Skeletal muscle satellite cell (primary cell): ENCODE measurements around the gene RAPGEF5.

ENCODE experiments used
- H3K27me3 ChIP-seq: 2 replicates; pipeline ENCODE4 v1.7.0; 2013; ENCODE audit warnings: low read length; ENCODE audit not compliant: control insufficient read depth, insufficient read depth
- H3K36me3 ChIP-seq: 2 replicates; pipeline ENCODE4 v1.7.0; 2013; ENCODE audit warnings: mild to moderate bottlenecking, control low read depth, low read length; ENCODE audit not compliant: insufficient read depth
- H3K4me1 ChIP-seq: 2 replicates; pipeline ENCODE4 v1.7.0; 2013; ENCODE audit warnings: low read length; ENCODE audit not compliant: control insufficient read depth, insufficient read depth
- H3K4me2 ChIP-seq: 2 replicates; pipeline ENCODE4 v1.7.0; 2013; ENCODE audit warnings: mild to moderate bottlenecking, low read length
- H3K4me3 ChIP-seq: 2 replicates; pipeline ENCODE4 v1.7.0; 2013; ENCODE audit warnings: low read length
- H3K9ac ChIP-seq: 2 replicates; pipeline ENCODE4 v1.7.0; 2013; ENCODE audit warnings: mild to moderate bottlenecking, low read depth, low read length, moderate library complexity
- H3K9me3 ChIP-seq: replicated peaks from 2 replicates; pipeline ENCODE4 v1.7.0; 2013; ENCODE audit warnings: mild to moderate bottlenecking, control low read depth, low read length

The RAPGEF5 gene

DNA sequence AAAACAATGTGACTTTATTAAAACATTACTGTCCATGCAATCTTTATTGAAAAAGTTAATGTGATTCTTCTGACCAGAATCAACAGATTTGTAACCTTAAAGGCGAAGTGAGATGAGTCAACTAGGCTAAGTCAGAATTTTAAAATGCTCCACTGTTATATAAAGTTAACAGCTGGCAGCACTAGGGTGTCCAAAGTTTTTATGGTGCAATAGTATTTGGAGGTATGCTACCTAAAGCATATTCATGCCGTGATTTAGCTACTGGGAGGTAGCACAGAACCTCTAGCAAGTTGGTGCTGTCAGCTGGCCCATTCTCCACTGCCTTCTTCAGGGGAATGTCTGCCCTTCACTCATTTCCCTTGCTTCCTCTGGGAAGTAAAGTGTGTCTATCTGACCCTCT, 126.7 kb downstream of the RAPGEF5 start:
- H3K27me3 ChIP-seq = no peaks in the 10 kb centered on the region
- H3K9me3 ChIP-seq = no peaks in the 10 kb centered on the region
- H3K4me1 ChIP-seq = no peaks in the 10 kb centered on the region
- H3K4me3 ChIP-seq = no peak overlapping the region
- no peak overlapping the region for H3K4me2 ChIP-seq
- no peak overlapping the region for H3K9ac ChIP-seq
- no peaks in the 10 kb centered on the region for H3K36me3 ChIP-seq

DNA sequence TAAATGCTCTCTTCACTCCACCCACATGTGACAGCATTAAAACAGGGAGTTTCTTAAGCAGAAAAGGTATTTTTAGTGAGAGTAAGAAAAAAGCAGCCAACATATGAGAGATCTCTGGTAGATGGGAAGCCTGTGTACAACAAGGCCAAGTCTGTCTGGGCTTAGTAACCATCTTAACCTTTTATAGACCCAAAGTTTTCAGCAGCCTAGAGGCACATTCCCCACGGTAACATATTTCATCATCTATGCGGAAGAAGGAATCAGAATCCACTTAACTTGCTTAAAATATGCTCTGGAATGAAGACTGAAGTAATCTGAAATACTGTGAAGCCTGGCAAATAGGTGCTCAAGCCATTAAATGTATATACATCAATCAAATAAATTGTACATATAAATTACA, 127.8 kb downstream of the RAPGEF5 start:
- H3K9ac ChIP-seq = no peak overlapping the region

DNA sequence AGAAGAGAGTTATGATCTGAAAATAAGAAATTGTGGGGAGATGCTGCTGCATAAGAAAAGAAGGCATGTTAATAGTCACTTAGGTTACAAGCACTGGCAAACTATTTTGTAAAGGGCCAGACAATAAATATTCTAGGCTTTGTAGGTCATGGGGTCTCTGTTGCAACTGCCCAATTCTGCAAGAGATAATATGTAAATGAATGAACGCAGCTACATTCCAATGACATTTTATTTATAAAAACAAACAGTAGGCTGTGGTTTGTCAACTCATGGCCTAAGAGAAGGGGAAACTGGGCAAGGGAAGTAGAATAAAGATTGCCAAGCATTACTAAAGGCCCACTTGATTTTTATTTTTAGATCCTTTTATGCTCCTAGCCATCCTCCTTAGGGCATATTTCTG, 133.1 kb downstream of the RAPGEF5 start:
- Histone ChIP-seq H3K4me3 (no peak overlapping the region), H3K4me1 (no peaks in the 10 kb centered on the region), H3K4me2 (no peak overlapping the region), H3K9ac (no peak overlapping the region), H3K36me3 (no peaks in the 10 kb centered on the region), H3K9me3 (no peaks in the 10 kb centered on the region), H3K27me3 (no peaks in the 10 kb centered on the region)

More for the DNA sequence above, 127.8 kb downstream of the RAPGEF5 start:
- Histone ChIP-seq H3K9me3 (no peaks in the 10 kb centered on the region), H3K36me3 (no peaks in the 10 kb centered on the region), H3K4me1 (no peaks in the 10 kb centered on the region), H3K4me2 (no peak overlapping the region), H3K27me3 (no peaks in the 10 kb centered on the region), H3K4me3 (no peak overlapping the region)

DNA sequence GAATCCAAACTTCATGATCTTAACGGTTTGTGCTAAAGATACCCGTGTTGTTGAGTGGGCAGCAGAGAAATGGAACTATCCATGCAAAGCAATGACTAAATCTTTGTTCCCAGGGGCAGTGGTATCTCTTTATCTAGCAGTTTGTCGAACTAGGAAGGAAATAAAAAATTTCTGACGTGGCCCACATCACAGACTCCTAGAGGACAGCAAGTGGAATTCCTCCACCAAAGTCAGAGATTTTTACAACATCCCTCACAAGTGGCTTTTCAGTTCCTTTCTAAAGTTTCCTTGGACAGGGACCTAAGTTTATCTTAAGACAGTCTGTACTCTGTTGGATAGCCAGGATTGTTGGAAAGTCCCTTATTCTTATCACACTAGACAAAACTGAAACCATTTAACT, 136.0 kb downstream of the RAPGEF5 start:
- H3K9ac ChIP-seq = no peak overlapping the region

DNA sequence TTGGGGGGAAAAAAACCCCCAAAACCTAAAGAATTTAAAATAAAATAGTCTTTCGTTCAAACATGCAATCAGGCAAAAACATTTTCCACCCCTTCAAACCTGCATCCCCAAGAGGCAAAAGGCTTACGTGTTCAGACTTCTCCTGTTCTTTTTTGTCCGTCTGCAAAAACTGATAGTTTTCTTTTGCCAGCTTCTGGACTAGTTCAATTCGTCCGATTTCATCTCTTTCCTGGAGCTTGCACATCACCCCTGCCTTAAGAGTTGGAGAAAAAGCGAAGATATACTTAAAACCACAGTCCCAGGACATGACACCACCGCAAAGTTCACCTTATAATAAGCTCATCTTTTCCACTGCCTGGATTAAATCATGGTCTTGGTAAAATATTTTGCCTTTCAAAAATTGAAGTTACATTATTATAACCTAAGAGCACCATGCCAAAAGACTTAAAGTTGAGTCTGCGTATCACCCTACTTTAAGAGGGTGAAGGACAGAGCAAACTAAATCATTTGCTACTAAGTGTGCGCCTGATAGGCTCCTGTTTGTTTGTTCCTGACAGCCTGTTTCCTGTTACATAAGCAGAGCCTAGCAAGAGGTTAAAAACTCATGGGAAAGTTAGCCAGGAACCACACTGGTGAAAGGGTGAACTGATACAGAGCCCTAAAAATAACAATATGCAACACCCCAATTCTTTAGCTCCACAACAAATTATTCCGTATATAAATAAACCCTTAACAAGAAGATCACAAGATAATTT, 137.0 kb downstream of the RAPGEF5 start:
- H3K4me3 ChIP-seq = no peak overlapping the region

More for the DNA sequence above, 136.0 kb downstream of the RAPGEF5 start:
- no peak overlapping the region for H3K4me2 ChIP-seq
- H3K4me3 ChIP-seq = no peak overlapping the region
- H3K4me1 ChIP-seq = no peaks in the 10 kb centered on the region
- no peaks in the 10 kb centered on the region for H3K27me3 ChIP-seq
- no peaks in the 10 kb centered on the region for H3K9me3 ChIP-seq
- no peaks in the 10 kb centered on the region for H3K36me3 ChIP-seq

DNA sequence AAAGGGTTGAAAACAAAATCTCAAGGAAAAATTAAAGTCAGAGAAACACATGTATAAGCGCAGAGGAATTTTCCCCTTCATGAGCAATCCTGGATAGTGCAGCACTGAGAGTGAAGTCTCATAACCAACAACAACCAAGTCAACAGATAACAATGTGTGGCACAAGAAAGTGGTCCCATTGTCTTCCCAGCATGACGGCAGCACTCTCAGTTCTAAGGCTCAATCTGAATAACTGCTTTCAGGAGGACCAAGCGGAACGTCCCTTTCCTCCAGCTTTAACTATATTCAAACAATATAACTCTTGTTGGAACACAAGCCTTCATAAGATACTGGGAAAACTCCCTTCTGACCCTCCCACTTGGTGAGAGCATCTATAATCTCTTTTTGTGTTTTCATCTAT, 137.9 kb downstream of the RAPGEF5 start:
- Histone ChIP-seq H3K4me2 (no peak overlapping the region), H3K9me3 (no peaks in the 10 kb centered on the region), H3K9ac (no peak overlapping the region), H3K4me1 (no peaks in the 10 kb centered on the region), H3K4me3 (no peak overlapping the region), H3K27me3 (no peaks in the 10 kb centered on the region), H3K36me3 (no peaks in the 10 kb centered on the region)

More for the DNA sequence above, 137.0 kb downstream of the RAPGEF5 start:
- Histone ChIP-seq H3K4me1 (no peaks in the 10 kb centered on the region), H3K36me3 (no peaks in the 10 kb centered on the region), H3K4me2 (no peak overlapping the region), H3K27me3 (no peaks in the 10 kb centered on the region), H3K9ac (no peak overlapping the region), H3K9me3 (no peaks in the 10 kb centered on the region)

DNA sequence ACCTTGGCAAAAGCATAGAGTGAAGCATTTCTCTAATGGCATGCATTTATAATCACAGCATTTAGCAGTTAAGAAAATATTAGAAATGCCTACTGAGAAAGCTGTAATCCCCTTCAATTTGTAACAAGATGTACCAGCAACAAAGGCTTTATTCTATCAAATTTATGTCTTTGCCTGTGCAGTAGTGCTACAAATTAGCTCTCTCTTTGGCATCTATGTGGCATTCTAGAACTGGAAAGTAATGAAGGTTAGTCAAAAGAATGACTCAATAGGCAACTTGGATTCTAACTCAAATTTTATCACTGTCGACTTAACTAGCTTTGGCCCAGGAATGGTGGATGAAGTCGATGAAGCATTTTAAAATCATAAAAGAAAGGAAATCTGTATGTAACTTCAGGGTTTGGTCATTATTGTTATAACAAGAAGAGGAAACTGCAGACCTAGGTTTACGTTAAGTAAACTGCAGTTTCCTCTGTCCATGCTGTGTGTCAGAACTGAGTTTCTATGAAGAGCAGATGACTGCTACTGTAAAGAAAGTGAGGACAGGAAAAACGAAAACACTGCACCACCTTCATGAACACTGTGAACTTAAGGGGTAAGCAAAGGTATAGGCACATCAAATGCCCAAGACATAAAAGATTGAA, 140.0 kb downstream of the RAPGEF5 start:
- Histone ChIP-seq H3K4me3 (no peak overlapping the region), H3K4me2 (no peak overlapping the region), H3K9ac (no peak overlapping the region), H3K36me3 (no peaks in the 10 kb centered on the region), H3K9me3 (no peaks in the 10 kb centered on the region), H3K27me3 (no peaks in the 10 kb centered on the region), H3K4me1 (no peaks in the 10 kb centered on the region)

DNA sequence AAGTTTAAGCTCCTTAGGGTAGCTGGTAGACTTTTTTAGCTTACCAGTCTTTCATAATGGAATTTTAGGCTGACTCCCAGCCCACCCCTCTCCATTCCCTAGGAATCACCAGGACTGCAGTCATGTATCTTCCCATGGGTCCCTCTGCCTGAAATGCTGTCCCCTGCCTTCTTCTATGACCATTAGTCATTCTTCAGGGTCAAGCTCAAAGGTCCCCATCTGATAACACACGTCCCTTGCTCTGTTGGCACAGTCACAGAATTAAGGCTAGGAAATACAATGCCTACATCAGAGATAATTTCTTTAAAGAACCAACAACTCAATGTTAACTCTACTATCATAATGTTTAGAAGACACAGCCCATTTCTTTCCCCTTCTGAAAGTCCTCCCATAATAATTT, 140.6 kb downstream of the RAPGEF5 start:
- no peak overlapping the region for H3K4me2 ChIP-seq
- no peaks in the 10 kb centered on the region for H3K36me3 ChIP-seq
- H3K9ac ChIP-seq = no peak overlapping the region
- H3K4me3 ChIP-seq = no peak overlapping the region
- H3K9me3 ChIP-seq = no peaks in the 10 kb centered on the region
- no peaks in the 10 kb centered on the region for H3K4me1 ChIP-seq
- no peaks in the 10 kb centered on the region for H3K27me3 ChIP-seq

DNA sequence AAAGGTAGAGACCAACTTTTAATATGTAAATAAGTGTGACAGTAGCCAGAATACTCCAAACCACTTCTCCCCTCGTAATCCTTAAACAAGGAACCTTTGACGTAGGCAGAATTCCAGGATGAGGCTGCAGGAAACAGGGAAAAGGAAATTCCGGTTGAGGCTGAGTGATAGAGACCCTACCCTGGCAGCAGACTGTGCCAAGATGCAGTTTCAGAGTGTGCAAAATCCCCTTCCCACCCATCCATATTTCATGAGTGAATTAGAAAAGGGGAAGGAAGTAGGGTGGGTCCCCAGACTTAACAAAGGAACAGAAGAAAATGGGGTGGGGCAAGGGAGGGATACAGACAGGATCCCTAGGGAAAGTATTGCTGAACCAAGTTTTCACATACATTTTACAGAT, 143.0 kb downstream of the RAPGEF5 start:
- H3K9me3 ChIP-seq = no peaks in the 10 kb centered on the region
- H3K4me3 ChIP-seq = no peak overlapping the region
- no peak overlapping the region for H3K4me2 ChIP-seq
- H3K4me1 ChIP-seq = no peaks in the 10 kb centered on the region
- no peaks in the 10 kb centered on the region for H3K27me3 ChIP-seq
- H3K36me3 ChIP-seq = no peaks in the 10 kb centered on the region
- H3K9ac ChIP-seq = no peak overlapping the region

DNA sequence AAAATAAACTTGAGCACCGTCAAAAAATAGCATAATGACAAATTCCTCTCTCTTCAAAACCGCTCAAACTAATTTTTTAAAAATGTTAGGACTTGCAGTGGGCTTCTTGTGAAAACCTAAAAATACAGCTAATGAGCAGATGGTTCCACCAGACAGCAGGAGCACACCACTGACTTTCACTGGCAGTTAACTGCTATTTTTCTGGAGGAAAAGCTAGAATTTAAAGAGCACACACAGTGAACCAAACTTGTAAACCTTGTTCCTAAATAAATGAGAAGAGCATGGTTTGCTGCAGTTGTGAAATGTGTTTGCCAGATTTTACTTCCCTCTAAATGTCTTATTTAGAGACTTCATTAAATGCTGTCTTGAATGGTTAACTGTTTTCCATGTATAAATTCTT, 143.9 kb downstream of the RAPGEF5 start:
- no peaks in the 10 kb centered on the region for H3K9me3 ChIP-seq
- no peaks in the 10 kb centered on the region for H3K4me1 ChIP-seq
- no peaks in the 10 kb centered on the region for H3K27me3 ChIP-seq
- no peak overlapping the region for H3K4me2 ChIP-seq
- H3K36me3 ChIP-seq = no peaks in the 10 kb centered on the region
- no peak overlapping the region for H3K9ac ChIP-seq
- no peak overlapping the region for H3K4me3 ChIP-seq

DNA sequence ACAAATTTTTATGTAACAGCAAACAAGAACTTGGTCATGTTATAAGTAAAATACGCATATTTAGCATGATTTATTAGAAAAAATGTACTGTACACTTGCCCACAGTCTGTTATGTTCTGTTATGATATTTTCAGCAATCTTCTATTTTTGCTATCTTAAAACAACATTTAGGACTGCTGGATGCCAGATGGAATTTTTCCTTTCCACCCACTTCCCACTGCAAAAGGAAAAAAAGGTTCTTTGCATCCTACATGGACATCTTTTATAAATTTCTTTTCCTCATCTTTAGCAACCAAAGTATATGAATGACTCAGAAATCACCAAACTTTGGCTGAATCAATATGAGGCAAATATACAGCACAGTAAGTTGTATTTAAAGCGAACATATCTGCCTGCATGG, 146.0 kb downstream of the RAPGEF5 start:
- H3K36me3 ChIP-seq = no peaks in the 10 kb centered on the region
- H3K9me3 ChIP-seq = no peaks in the 10 kb centered on the region
- no peak overlapping the region for H3K9ac ChIP-seq
- no peaks in the 10 kb centered on the region for H3K27me3 ChIP-seq
- no peak overlapping the region for H3K4me2 ChIP-seq
- H3K4me1 ChIP-seq = no peaks in the 10 kb centered on the region
- no peak overlapping the region for H3K4me3 ChIP-seq

DNA sequence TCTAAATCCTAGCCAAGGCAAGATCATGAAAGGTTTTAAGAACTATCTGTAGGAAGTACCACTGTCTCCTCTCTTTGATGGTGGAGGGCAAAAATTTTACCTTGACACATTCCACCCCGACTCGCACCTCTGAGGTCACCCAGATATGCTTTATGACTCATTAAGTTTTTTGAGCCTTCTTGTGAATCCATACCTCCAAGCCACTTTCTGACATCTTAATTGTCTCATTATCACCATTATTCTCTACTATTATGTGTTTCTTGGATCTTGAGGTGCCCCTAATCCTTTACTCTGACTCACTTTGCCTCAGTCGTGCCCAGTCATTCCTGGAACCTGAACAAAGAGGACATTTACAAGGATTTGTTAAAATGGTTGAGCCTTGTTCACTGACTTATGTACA, 146.6 kb downstream of the RAPGEF5 start:
- H3K4me3 ChIP-seq = no peak overlapping the region

More for the DNA sequence above, 146.6 kb downstream of the RAPGEF5 start:
- H3K9me3 ChIP-seq = no peaks in the 10 kb centered on the region
- H3K4me2 ChIP-seq = no peak overlapping the region
- no peaks in the 10 kb centered on the region for H3K36me3 ChIP-seq
- no peaks in the 10 kb centered on the region for H3K4me1 ChIP-seq
- no peaks in the 10 kb centered on the region for H3K27me3 ChIP-seq
- no peak overlapping the region for H3K9ac ChIP-seq
